Measurements from ENCODE around the gene C11orf86.

Gene C11orf86

DNA sequence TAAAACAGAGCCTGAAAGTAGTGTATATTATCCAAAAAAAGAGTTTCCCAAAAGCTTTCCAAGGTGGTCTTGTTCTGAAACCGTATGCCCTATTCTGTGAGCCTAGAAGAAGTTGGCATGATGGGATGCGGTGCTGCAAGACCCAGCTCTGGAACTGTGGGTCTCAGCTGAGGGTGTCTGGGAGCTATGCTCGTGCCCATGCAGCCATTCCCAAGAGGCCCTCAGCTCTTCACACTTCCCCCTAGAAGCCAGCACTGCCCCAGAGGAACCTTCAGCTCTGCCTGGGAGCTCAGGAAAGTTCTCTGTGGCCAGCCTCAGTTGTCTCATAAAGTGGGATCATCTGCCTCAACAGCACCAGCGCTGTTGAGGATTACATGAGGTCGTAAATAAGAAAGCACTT lies 41.4 kb downstream of the C11orf86 start:
- TF ChIP-seq CEBPB (IDR thresholded peaks at IDR 0.05) (no peak), TEAD4 (IDR thresholded peaks at IDR 0.05) (no peak), CREB1 (IDR thresholded peaks at IDR 0.05; ENCODE audit: low read depth) (no peak), TCF12 (IDR thresholded peaks at IDR 0.05; ENCODE audit: low read depth) (no peak), TAF1 (IDR thresholded peaks at IDR 0.05; ENCODE audit: low read depth) (no peak), ZBTB7A (IDR thresholded peaks at IDR 0.05; ENCODE audit: low read depth) (no peak), YY1 (IDR thresholded peaks at IDR 0.05; ENCODE audit: low read depth) (no peak), NFIC (IDR thresholded peaks at IDR 0.05) (no peak), EGR1 (IDR thresholded peaks at IDR 0.05) (no peak), FOXM1 (IDR thresholded peaks at IDR 0.05; ENCODE audit: borderline replicate concordance, low read depth) (no peak), RAD21 (IDR thresholded peaks at IDR 0.05; ENCODE audit: low read depth) (no peak), EP300 (IDR thresholded peaks at IDR 0.05; ENCODE audit: borderline replicate concordance) (no peak)
- TF ChIP-seq, protein P1, sequence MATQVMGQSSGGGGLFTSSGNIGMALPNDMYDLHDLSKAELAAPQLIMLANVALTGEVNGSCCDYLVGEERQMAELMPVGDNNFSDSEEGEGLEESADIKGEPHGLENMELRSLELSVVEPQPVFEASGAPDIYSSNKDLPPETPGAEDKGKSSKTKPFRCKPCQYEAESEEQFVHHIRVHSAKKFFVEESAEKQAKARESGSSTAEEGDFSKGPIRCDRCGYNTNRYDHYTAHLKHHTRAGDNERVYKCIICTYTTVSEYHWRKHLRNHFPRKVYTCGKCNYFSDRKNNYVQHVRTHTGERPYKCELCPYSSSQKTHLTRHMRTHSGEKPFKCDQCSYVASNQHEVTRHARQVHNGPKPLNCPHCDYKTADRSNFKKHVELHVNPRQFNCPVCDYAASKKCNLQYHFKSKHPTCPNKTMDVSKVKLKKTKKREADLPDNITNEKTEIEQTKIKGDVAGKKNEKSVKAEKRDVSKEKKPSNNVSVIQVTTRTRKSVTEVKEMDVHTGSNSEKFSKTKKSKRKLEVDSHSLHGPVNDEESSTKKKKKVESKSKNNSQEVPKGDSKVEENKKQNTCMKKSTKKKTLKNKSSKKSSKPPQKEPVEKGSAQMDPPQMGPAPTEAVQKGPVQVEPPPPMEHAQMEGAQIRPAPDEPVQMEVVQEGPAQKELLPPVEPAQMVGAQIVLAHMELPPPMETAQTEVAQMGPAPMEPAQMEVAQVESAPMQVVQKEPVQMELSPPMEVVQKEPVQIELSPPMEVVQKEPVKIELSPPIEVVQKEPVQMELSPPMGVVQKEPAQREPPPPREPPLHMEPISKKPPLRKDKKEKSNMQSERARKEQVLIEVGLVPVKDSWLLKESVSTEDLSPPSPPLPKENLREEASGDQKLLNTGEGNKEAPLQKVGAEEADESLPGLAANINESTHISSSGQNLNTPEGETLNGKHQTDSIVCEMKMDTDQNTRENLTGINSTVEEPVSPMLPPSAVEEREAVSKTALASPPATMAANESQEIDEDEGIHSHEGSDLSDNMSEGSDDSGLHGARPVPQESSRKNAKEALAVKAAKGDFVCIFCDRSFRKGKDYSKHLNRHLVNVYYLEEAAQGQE (IDR thresholded peaks at IDR 0.05; ENCODE audit: low read depth), result no peak
- TF ChIP-seq, protein P2, sequence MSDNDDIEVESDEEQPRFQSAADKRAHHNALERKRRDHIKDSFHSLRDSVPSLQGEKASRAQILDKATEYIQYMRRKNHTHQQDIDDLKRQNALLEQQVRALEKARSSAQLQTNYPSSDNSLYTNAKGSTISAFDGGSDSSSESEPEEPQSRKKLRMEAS (IDR thresholded peaks at IDR 0.05), result no peak
- TF ChIP-seq, protein P3, sequence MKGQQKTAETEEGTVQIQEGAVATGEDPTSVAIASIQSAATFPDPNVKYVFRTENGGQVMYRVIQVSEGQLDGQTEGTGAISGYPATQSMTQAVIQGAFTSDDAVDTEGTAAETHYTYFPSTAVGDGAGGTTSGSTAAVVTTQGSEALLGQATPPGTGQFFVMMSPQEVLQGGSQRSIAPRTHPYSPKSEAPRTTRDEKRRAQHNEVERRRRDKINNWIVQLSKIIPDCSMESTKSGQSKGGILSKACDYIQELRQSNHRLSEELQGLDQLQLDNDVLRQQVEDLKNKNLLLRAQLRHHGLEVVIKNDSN (IDR thresholded peaks at IDR 0.05), result no peak

DNA sequence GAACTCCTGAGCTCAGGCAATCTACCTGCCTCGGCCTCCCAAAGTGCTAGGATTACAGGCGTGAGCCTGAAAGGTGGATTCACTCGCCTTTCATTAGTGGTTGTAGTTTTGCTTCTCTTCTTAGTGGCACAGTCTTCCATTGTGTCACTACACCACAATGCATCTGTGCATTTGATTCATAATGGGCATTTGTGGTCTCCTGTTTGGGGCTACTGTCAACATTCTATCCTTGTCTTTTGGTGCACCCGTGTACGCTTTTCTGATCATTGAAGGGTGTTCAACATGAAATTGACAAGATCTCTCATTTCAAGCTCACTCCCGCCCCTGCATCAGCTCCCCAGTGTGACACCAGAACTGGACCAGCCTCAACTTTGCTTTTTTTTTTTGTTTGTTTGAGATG lies 45.8 kb downstream of the C11orf86 start:
- TF ChIP-seq, protein P1 (IDR thresholded peaks at IDR 0.05; ENCODE audit: low read depth), result no peak
- TF ChIP-seq FOXM1 (IDR thresholded peaks at IDR 0.05; ENCODE audit: borderline replicate concordance, low read depth) (no peak), NFIC (IDR thresholded peaks at IDR 0.05) (no peak), TEAD4 (IDR thresholded peaks at IDR 0.05) (no peak), TCF12 (IDR thresholded peaks at IDR 0.05; ENCODE audit: low read depth) (no peak), TAF1 (IDR thresholded peaks at IDR 0.05; ENCODE audit: low read depth) (no peak), CEBPB (IDR thresholded peaks at IDR 0.05) (no peak), YY1 (IDR thresholded peaks at IDR 0.05; ENCODE audit: low read depth) (no peak)

DNA sequence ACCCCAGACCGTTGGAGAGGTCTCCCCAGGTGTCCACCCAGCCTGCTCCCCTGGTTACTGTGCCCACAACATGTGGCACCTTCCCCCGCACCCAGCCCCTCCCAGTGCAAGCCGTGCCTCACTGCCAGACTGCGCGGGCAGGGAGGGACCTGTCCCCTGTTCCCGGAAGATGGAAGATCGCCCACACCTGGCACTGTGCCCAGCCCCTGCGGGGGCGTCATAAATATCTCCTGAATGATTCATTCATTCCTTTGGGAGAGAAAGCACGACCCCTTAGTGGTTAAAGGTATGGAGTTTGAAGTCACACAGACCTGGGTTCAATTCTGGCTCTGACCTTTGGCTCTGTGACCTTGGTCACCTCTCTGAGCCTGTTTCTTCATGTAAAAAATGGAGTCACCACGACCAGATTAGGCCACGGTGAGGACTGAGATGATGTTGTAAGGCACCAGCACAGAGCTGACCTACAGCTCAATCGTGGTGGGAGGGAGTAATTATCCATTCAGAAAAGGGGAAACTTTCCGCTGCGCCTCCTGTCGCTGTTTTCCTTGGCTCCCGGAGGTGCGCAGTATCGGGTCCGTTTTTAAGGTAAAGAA lies 47.3 kb downstream of the C11orf86 start:
- TF ChIP-seq TCF12 (IDR thresholded peaks at IDR 0.05; ENCODE audit: low read depth) (0 out of 2 replicates have a peak, but pooled peaks have one; percentile 51), TEAD4 (IDR thresholded peaks at IDR 0.05) (peak; percentile 42), EGR1 (IDR thresholded peaks at IDR 0.05) (peak; percentile 96), NFIC (IDR thresholded peaks at IDR 0.05) (peak; percentile 93), EP300 (IDR thresholded peaks at IDR 0.05; ENCODE audit: borderline replicate concordance) (peak; percentile 46; the same call in 1 of the 2 replicates), ZBTB7A (IDR thresholded peaks at IDR 0.05; ENCODE audit: low read depth) (peak; percentile 23; the same call in 1 of the 2 replicates), FOXM1 (IDR thresholded peaks at IDR 0.05; ENCODE audit: borderline replicate concordance, low read depth) (no peak)
- TF ChIP-seq, protein P2 (IDR thresholded peaks at IDR 0.05), result no peak; the same call in none of the 2 replicates
- TF ChIP-seq, protein P1 (IDR thresholded peaks at IDR 0.05; ENCODE audit: low read depth), result no peak

DNA sequence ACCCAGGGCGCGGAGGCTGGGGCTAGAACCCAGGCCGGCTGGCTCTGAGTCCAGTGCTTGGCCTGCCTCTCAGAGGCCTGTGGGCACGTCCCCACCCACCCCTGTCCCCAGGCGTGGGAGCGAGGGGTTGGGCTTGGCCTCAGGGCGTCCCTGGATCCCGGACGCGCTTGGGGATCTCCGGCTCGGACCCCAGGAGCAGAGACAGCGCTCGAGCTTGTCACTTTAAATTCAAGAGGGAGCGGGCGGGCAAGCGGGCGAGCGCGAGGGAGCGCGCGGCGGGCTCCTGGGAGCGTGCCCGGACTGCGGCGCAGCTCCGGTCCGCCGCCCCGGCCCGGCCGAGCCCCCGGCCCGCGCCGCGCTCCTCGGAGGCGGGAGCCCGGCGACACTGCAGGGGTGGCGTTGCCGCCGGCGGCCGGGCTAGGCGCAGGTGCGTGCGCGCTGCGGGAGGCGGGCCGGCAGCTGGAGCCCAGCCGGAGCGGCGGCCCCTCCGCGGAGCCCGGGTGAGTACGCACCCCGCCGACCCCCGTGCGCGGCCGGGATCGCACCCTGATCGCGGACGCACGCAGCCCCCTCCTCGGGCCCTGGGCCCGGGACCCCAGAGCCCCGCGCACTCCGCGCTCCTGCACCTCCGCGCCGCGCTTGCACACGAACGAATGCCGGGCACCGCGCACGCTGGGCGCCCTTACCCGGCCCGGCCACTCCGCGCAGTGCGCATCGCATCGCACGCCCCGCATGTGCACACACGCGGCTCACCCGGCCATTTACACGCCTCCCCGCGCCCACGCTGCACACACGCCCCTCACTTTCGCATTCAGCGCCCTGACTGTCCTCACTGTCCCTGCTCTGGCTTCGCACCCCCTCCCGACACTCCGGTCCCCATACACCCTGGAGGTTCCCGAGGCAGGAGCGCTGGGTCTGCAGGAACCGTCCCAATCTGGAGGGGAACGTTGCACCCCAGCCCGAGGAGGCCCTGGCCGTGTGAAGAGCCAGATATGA lies 48.2 kb downstream of the C11orf86 start, which contains the start of gene SYT12:
Gene SYT12, plus strand, starts transcription at position 174 of the 996 bp plus-strand sequence. CDS start 7,011 bp downstream, outside the sequence.
- TF ChIP-seq EGR1 (IDR thresholded peaks at IDR 0.05) (no peak), YY1 (IDR thresholded peaks at IDR 0.05; ENCODE audit: low read depth) (no peak), NFIC (IDR thresholded peaks at IDR 0.05) (no peak), EP300 (IDR thresholded peaks at IDR 0.05; ENCODE audit: borderline replicate concordance) (no peak)
- TF ChIP-seq, protein P2 (IDR thresholded peaks at IDR 0.05), result no peak

Data from Ishikawa (cell line).